PFSK-1 (cell line): Measurements from ENCODE around the gene DAAM1.

Source experiments
- POLR2AphosphoS5 ChIP-seq: IDR thresholded peaks from 2 replicates; pipeline ENCODE4 v1.6.1; 2012; ENCODE audit warnings: low read depth, mild to moderate bottlenecking, control low read depth, low read length, moderate library complexity
- REST ChIP-seq, 2 experiments: IDR thresholded peaks; 2 replicates each; pipeline versions ENCODE4 v1.6.1 to v1.8.0; 2011 to 2012; ENCODE audit warnings: low read depth in 2 of 2, low read length in 2 of 2, control low read depth in 1 of 2, inconsistent platforms in 1 of 2, mild to moderate bottlenecking in 1 of 2, moderate library complexity in 1 of 2; ENCODE audit not compliant: insufficient read depth in 1 of 2
- SIN3A ChIP-seq: IDR thresholded peaks from 2 replicates; pipeline ENCODE4 v1.6.1; 2012; ENCODE audit warnings: mild to moderate bottlenecking, low read length, moderate library complexity, borderline replicate concordance; ENCODE audit not compliant: insufficient read depth
- TAF1 ChIP-seq: IDR thresholded peaks from 2 replicates; pipeline ENCODE4 v1.6.1; 2012; ENCODE audit warnings: low read length, control low read depth, borderline replicate concordance; ENCODE audit not compliant: insufficient read depth

GRCh38 chr14:59185676-59186075 is 2.8 kb upstream of the DAAM1 start:
- TF ChIP-seq POLR2AphosphoS5 (no peak), TAF1 (no peak), SIN3A (no peak), REST (IDR thresholded peaks at IDR 0.05; ENCODE audit: insufficient read depth in 1 of 2, low read depth in 2 of 2, low read length in 2 of 2) (no peak)
